ENCODE results near the gene AARSD1.
"Not testable (repeated sequence)": the region's sequence is repeated elsewhere in the genome, so short reads cannot be mapped to it uniquely, and the experiment has no call there.

Gene AARSD1

GRCh38 chr17:42980274-42980765 is 16.1 kb upstream of the AARSD1 start, which contains the start of gene RUNDC1:
Gene RUNDC1 (plus strand): TSS chr17:42980565. CDS start chr17:42980577, 12 bp downstream.
- DNase-seq, result peak; percentile 97

GRCh38 chr17:42979511-42980273 is 15.4 kb upstream of the AARSD1 start, which contains the start of gene PTGES3L:
Gene PTGES3L (minus strand): TSS chr17:42980080. CDS start chr17:42980053, 27 bp downstream.
- no peak for DNase-seq

GRCh38 chr17:42975701-42976100 is 11.4 kb upstream of the AARSD1 start:
- not testable (repeated sequence) for DNase-seq

- DNase-seq, result no peak
These were observed 11.0 kb upstream of the AARSD1 start for GRCh38 chr17:42975265-42975664.

GRCh38 chr17:42973323-42973722 is 9.1 kb upstream of the AARSD1 start:
- DNase-seq, result not testable (repeated sequence)

DNA sequence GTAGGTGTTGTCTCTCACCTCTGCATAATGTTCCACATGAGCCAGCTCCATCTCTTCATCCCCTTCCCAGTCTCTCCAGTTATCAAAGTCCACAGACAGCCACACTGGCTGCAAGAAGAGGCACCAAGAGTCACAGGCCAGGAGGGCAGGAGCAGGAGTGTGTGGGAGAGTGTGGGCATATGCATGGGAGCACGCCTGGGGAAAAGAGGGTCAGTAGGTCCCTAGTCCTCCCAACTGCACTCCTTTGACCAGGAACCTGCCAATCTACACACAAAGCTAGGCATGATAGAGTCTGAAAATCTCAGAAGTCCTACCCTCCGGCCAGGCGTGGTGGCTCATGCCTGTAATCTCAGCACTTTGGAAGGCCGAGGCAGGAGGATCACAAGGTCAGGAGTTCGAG is 7.3 kb upstream of the AARSD1 start:
- DNase-seq, result no peak

DNA sequence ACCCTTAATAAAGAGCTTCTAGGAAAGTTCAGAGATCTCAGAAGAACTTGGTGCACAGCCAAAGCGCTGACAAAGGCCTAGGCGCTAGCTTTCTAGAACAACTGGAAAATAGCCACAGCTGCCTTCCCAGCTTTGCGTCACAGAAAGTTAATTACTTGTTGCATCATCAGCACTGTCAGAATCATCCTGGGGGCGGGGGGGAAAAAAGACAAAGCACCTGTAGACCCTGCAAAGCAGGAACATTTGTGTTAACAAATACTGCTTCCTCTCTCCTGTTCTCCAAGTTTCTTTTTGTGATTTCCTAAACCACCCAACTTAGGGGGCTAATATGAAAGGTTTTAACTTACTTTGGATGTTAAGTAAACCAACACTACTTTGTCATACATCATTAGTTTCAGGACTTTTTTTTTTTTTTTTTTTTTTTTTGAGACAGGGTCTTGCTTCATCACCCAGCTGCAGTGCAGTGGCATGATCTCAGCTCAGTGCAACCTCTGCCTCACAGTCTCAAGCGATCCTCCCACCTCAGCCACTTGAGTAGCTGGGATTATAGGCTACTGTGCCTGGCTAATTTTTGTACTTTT is 4.8 kb upstream of the AARSD1 start:
- no peak for DNase-seq

GRCh38 chr17:42967925-42968324 is 3.7 kb upstream of the AARSD1 start:
- no peak for DNase-seq

DNA sequence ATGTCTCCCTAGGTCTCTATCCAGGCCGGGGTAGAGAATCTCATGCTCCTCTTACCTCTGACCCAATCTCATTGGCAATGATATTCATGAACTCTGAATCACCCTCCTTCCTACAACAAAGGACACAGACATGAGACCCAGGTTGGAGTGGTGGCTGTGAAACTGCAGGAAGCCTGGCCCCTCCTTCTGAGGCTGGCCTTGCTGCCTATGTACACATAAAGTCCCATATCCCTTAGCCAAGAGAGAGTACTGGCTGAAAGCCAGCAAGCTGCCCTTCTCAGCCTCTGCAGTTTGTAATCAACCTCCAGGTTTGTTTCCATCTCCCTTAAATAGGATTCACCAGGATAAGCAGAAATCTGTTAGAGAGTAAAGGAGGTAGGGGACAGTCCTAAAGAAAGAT is 10.6 kb downstream of the AARSD1 start:
- no peak for DNase-seq

DNA sequence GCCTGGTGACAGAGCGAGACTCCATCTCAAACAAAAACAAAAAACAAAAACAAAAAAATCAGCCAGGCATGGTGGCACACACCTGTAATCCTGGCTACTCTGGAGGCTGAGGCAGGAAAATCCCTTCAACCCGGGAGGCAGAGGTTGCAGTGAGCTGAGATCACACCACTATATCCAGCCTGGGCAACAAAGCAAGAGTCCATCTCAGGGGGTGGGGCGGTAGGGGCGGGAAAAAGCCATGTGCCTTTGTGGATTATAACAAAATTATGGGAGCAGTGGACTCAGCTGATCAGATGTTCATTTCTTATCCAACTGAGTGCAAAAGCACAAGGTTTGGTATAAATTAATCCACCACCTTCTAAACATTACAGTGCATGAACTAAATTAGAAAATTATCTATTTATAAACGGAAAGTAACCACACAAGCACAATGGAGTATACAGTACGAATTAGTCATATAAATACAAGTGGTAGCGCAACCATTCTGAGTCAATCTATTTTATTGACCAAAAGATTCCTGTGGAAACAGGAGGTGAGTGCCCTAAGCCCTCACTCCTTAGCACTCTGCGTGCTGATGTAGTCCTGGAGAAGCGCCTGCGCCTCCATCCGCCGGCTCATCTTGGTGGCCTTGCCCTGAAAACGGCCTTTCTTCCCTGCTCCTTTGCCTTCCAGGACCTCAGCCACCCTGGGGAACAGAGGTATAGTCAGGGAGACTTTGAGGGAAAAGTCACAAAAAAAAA is 14.0 kb downstream of the AARSD1 start:
- no peak for DNase-seq

- no peak for DNase-seq
These were observed 17.4 kb downstream of the AARSD1 start for GRCh38 chr17:42946812-42947211.

GRCh38 chr17:42944211-42944610 is 20.0 kb downstream of the AARSD1 start:
- DNase-seq, result no peak

- peak; percentile 61 for DNase-seq
These were observed 26.3 kb downstream of the AARSD1 start for GRCh38 chr17:42937712-42938596.

- DNase-seq, result no peak
These were observed 34.8 kb downstream of the AARSD1 start for GRCh38 chr17:42929497-42929844.

DNA sequence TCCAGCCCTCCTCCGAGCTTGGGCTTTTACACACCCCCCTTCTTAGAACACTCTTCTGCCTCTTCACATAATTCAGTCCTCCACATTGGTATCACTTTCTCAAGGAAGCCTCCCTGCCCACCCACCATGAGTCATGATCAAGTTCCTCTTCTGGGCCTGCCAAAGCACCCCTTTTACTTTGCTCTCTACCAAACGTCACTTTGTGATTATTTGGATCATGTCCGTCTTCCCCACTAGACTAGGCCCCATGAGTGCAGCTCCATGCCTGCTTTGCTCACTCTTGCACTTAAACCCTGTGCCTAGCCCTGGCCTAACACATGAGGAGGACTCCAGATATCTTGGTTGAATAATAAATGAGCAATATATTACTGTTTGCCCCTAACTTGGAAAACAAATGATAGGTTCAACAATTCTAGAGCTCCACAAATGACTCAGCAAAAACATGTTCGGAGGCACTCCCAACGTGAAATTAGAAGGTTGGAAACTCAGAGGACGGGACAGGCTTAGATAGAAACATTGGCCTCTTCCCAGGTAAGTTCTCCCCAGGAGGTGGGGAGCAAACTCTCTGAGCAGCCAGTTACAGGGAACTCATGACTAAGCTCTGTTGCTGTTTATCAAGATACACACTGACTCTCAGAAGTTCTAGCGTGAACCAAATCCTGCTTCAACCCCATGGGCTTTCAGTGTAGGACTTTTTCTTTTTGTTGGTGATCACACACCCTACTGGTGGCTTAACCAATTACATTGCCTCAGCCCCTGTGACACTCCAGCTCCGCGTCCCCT is 35.3 kb downstream of the AARSD1 start:
- DNase-seq, result no peak

GRCh38 chr17:42924891-42925290 is 39.4 kb downstream of the AARSD1 start:
- no peak for DNase-seq

- DNase-seq, result not testable (repeated sequence)
These were observed 40.8 kb downstream of the AARSD1 start for GRCh38 chr17:42923472-42923871.

GRCh38 chr17:42922294-42922693 is 42.0 kb downstream of the AARSD1 start:
- DNase-seq, result no peak

GRCh38 chr17:42920922-42921321 is 43.3 kb downstream of the AARSD1 start:
- DNase-seq, result no peak

- no peak for DNase-seq
These were observed 44.0 kb downstream of the AARSD1 start for GRCh38 chr17:42920106-42920900.

Data from retina (tissue), 1 donor.